Neural progenitor cell (in vitro differentiated cells): ENCODE results near the gene DAW1.

Experiments used
- EZH2 ChIP-seq: fragments of 200-600 bp; sonication (generic); IDR thresholded peaks from 2 replicates; pipeline ENCODE4 v1.6.1; 2017; ENCODE audit warnings: antibody characterized with exemption, mild to moderate bottlenecking, moderate library complexity
- EZH2phosphoT487 ChIP-seq: fragments of 200-600 bp; sonication (generic); IDR thresholded peaks from 2 replicates; pipeline ENCODE4 v1.6.1; 2017; ENCODE audit warnings: antibody characterized with exemption

DNA sequence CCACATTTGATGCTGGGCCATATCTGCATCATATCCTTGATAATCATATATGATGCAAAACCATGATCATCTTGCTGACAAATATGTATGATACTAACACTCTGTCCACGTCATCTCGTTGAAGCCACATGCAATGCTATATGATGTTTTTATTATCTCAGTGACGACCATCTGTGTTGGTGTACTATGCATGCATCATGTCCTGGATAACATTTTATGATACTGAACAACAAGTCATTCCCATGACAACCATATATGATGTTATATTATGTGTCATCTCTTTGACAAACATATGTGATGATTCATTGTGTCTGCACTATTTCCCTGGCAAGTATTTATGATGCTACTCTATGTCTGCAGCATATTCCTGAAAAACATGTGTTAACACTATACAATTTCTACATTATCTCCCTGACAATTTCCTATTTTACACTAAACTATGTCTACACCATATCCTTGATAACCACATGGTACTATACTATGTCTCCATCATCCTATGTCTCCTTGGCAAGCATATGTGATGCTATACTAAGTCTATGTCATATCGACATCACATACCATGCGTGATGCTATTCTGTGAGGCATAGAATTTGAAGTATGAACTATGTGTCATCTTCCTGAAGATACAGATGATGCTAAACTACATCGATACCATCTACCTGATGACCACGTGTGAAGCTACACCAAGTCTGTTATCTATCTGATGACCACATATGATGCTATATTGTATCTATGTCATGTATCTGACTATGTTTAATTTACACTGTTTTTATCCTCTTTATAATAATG is 37.0 kb downstream of the DAW1 start:
- TF ChIP-seq EZH2phosphoT487 (no peak), EZH2 (no peak)
